ENCODE data around the gene CD93. TPM values are rescaled to one million over a fixed set of nuclear protein-coding genes. Genes with fewer than 3 reads are reported as not detected.

Gene CD93
- total and polyA plus RNA-seq, 2 of the 8 experiments (the other 6 are each of a cell fraction or from before 2014, with no cell fraction given), result under 0.01 to 0.07 TPM

DNA sequence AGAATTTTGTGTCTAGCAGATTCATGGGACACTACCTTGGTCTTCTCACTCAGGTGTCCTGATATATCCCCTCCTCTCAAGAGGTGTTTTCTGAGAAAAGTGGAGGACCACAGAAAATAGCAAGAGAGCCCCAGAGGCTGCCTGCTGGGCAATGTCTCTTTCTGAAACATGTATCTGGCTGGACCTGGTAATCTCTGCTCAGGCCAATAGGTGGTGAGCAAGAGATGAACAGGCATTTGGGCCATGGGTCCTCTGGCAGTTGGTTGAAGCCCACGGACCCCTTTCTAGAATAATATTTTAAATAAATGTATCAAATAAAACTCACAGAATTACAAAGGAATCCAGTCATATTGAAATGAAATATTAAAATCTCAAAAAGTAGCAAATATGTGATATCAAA is 27.9 kb downstream of the CD93 start:
- Histone ChIP-seq H3K14ac (ENCODE audit: insufficient read length) (no peak overlapping the region), H3K27me3 (replicated peaks in 1 of 4; ENCODE audit: control insufficient read depth in 3 of 4, extremely low read depth in 1 of 4, insufficient read depth in 3 of 4, low read length in 3 of 4) (no peaks in the 10 kb centered on the region), H3K56ac (replicated peaks; ENCODE audit: insufficient read length, low read depth, low read length) (no peak overlapping the region), H3K36me3 (ENCODE audit: control insufficient read depth in 2 of 4, insufficient read depth in 4 of 4, low read length in 3 of 4) (no peaks in the 10 kb centered on the region), H3K18ac (ENCODE audit: extremely low read depth, low read length) (no peak overlapping the region), H3K9me3 (ENCODE audit: insufficient read depth in 2 of 2, low read depth in 1 of 2, low read length in 1 of 2) (peaks cover 0 to 5% of the 10 kb centered on the region in 2 experiments; a peak in 1 of 4 replicates), H3K4me1 (replicated peaks in 1 of 4; ENCODE audit: control insufficient read depth in 3 of 4, insufficient read depth in 4 of 4, low read length in 3 of 4) (peaks cover 0 to 9% (median 4%) of the 10 kb centered on the region in 4 experiments; a peak in 5 of 7 replicates), H3K27ac (ENCODE audit: low read depth, low read length) (no peak overlapping the region), H2BK5ac (ENCODE audit: low read depth, low read length) (no peak overlapping the region), H2AFZ (ENCODE audit: low read length) (no peak overlapping the region), H2BK15ac (ENCODE audit: low read length) (no peak overlapping the region), H4K20me1 (replicated peaks in 1 of 2; ENCODE audit: control insufficient read depth in 1 of 2, insufficient read depth in 2 of 2, low read length in 2 of 2) (no peaks in the 10 kb centered on the region), H3K79me1 (ENCODE audit: low read depth, low read length) (no peaks in the 10 kb centered on the region), H3K4ac (replicated peaks; ENCODE audit: insufficient read length, low read depth, low read length) (no peak overlapping the region), H4K5ac (ENCODE audit: insufficient read length, low read depth, low read length) (no peak overlapping the region), H3K4me3 (ENCODE audit: extremely low read depth in 1 of 4, insufficient read depth in 2 of 4, low read depth in 3 of 4, low read length in 4 of 4) (no peak overlapping the region), H2BK12ac (ENCODE audit: low read depth, low read length) (no peak overlapping the region), H3K9ac (replicated peaks in 1 of 4; ENCODE audit: extremely low read depth in 1 of 4, low read depth in 3 of 4, low read length in 3 of 4) (no peak overlapping the region), H3K79me2 (ENCODE audit: control insufficient read depth in 1 of 2, insufficient read depth in 2 of 2, low read length in 2 of 2) (no peaks in the 10 kb centered on the region), H3K4me2 (ENCODE audit: insufficient read depth in 1 of 2, low read depth in 2 of 2, low read length in 2 of 2) (no peak overlapping the region), H3K23me2 (ENCODE audit: low read depth, low read length) (no peaks in the 10 kb centered on the region), H4K8ac (ENCODE audit: extremely low read depth, insufficient read depth, low read length) (no peak overlapping the region), H4K91ac (replicated peaks; ENCODE audit: insufficient read length, low read length) (no peak overlapping the region), H2AK5ac (ENCODE audit: low read depth, low read length) (no peak overlapping the region), H3K23ac (ENCODE audit: insufficient read length) (no peak overlapping the region), H2BK20ac (ENCODE audit: low read length) (no peak overlapping the region), H2BK120ac (replicated peaks; ENCODE audit: low read depth, low read length) (no peak overlapping the region)
- ChIA-PET POLR2A (ENCODE audit: partially characterized antibody) (no interaction called here), CTCF (ENCODE audit: partially characterized antibody) (interaction anchor here (1.0 to 1.3 kb wide), 3 partner anchors 142 to 282 kb away, joined by 3 to 4 read pairs (median 3); no protein-coding TSS in a partner anchor)
- TF ChIP-seq, protein P1, sequence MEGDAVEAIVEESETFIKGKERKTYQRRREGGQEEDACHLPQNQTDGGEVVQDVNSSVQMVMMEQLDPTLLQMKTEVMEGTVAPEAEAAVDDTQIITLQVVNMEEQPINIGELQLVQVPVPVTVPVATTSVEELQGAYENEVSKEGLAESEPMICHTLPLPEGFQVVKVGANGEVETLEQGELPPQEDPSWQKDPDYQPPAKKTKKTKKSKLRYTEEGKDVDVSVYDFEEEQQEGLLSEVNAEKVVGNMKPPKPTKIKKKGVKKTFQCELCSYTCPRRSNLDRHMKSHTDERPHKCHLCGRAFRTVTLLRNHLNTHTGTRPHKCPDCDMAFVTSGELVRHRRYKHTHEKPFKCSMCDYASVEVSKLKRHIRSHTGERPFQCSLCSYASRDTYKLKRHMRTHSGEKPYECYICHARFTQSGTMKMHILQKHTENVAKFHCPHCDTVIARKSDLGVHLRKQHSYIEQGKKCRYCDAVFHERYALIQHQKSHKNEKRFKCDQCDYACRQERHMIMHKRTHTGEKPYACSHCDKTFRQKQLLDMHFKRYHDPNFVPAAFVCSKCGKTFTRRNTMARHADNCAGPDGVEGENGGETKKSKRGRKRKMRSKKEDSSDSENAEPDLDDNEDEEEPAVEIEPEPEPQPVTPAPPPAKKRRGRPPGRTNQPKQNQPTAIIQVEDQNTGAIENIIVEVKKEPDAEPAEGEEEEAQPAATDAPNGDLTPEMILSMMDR (IDR thresholded peaks at IDR 0.05; ENCODE audit: control extremely low read depth in 1 of 3, insufficient read depth in 1 of 3, low read depth in 1 of 3, low read length in 3 of 3), result peak in 2 of 3 experiments; percentile 9 to 15; a peak in 3 of 4 replicates
- TF ChIP-seq CBX8 (IDR thresholded peaks at IDR 0.05; ENCODE audit: borderline replicate concordance, low read depth, low read length) (no peak), RAD21 (IDR thresholded peaks at IDR 0.05 in 1 of 2, conservative IDR thresholded peaks at IDR 0.05 in 1 of 2; ENCODE audit: low read depth in 2 of 2, low read length in 2 of 2) (peak in 1 of 2 experiments; percentile 41; a peak in 2 of 4 replicates), SP2 (IDR thresholded peaks at IDR 0.05; ENCODE audit: low read length) (no peak), CBX5 (IDR thresholded peaks at IDR 0.05; ENCODE audit: low read depth, low read length) (no peak), CHD1 (IDR thresholded peaks at IDR 0.05; ENCODE audit: low read depth, low read length) (no peak), BCL11A (IDR thresholded peaks at IDR 0.05; ENCODE audit: low read depth in 2 of 2, low read length in 2 of 2) (no peak)
- DNase-seq (ENCODE audit: low read depth in 1 of 2, low spot score in 2 of 2), result no peak
- no peak for FAIRE-seq
- 75% methylated on average over 1 of the region's 1 CpG; no CpG with 5 or more reads in 1 of the 2 experiments for WGBS, 2 experiments (ENCODE audit: extremely low coverage in 1 of 2, insufficient coverage in 1 of 2, insufficient read length in 1 of 2, insufficient replicate concordance in 2 of 2, low coverage in 1 of 2, low lambda C conversion rate in 2 of 2, missing lambda C conversion rate in 1 of 2)

All from H1 (cell line).